Measurements from ENCODE around the gene ITLN1. TPM values are rescaled to one million over a fixed set of nuclear protein-coding genes. Genes with fewer than 3 reads are reported as not detected.

The ITLN1 gene
- total and polyA plus RNA-seq, 2 experiments from 2014 or later: 9.0 to 34.9 TPM

DNA sequence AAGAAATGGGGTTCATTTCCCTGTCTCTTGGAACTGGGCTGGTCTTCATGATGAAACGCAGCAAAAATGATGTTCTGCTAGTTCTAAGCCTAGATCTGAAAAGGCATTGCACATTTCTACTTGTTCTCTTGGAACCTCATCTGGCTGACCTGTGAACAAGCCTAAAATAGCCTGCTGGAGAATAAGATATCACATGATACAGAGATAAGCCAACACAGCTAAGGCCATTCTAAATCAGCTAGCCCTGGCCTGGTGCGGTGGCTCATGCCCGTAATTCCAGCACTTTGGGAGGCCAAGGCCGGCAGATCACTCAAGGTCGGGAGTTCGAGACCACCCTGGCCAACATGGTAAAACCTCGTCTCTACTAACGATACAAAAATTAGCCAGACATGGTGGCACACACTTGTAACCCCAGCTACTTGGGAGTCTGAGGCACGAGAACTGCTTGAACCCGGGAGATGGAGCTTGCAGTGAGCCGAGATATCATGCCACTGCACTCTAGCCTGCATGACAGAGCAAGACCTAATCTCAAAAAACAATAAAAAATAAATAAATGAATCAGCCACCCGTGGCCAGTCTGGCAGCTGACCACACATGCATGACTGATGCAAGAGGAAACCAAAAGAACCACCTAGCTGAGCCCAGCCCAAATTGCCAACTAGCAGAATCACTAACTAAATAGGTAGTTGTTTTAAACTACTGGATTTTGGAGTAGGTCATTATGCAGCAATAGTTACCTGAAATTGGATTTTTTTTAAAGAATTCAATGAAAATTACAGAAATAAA lies 40.3 kb downstream of the ITLN1 start:
- TF ChIP-seq, protein P1, sequence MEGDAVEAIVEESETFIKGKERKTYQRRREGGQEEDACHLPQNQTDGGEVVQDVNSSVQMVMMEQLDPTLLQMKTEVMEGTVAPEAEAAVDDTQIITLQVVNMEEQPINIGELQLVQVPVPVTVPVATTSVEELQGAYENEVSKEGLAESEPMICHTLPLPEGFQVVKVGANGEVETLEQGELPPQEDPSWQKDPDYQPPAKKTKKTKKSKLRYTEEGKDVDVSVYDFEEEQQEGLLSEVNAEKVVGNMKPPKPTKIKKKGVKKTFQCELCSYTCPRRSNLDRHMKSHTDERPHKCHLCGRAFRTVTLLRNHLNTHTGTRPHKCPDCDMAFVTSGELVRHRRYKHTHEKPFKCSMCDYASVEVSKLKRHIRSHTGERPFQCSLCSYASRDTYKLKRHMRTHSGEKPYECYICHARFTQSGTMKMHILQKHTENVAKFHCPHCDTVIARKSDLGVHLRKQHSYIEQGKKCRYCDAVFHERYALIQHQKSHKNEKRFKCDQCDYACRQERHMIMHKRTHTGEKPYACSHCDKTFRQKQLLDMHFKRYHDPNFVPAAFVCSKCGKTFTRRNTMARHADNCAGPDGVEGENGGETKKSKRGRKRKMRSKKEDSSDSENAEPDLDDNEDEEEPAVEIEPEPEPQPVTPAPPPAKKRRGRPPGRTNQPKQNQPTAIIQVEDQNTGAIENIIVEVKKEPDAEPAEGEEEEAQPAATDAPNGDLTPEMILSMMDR (IDR thresholded peaks at IDR 0.05; ENCODE audit: poor library complexity): no peak
- no peak for TF ChIP-seq EZH2 (IDR thresholded peaks at IDR 0.05; ENCODE audit: borderline replicate concordance)
- TF ChIP-seq EZH2phosphoT487 (IDR thresholded peaks at IDR 0.05; ENCODE audit: low read depth, severe bottlenecking, unreplicated experiment): no peak
- Histone ChIP-seq H3K9me2 (replicated peaks; ENCODE audit: insufficient read depth) (no peaks in the 10 kb centered on the region), H3K36me3 (replicated peaks; ENCODE audit: insufficient read depth, low read depth) (no peaks in the 10 kb centered on the region), H3K9me3 (ENCODE audit: low read depth) (no peaks in the 10 kb centered on the region), H2AFZ (no peak overlapping the region), H3K4me1 (ENCODE audit: insufficient read depth) (no peaks in the 10 kb centered on the region), H3K4me3 (no peak overlapping the region), H3K27ac (no peak overlapping the region), H3K4me2 (no peak overlapping the region), H4K20me1 (ENCODE audit: insufficient read depth, poor library complexity, severe bottlenecking) (no peaks in the 10 kb centered on the region), H3K79me2 (no peaks in the 10 kb centered on the region), H3K27me3 (no peaks in the 10 kb centered on the region)
- no peak for DNase-seq (ENCODE audit: low spot score)
- 91% methylated on average over 12 of the region's 12 CpGs for WGBS (ENCODE audit: low lambda C conversion rate, missing lambda C conversion rate)

DNA sequence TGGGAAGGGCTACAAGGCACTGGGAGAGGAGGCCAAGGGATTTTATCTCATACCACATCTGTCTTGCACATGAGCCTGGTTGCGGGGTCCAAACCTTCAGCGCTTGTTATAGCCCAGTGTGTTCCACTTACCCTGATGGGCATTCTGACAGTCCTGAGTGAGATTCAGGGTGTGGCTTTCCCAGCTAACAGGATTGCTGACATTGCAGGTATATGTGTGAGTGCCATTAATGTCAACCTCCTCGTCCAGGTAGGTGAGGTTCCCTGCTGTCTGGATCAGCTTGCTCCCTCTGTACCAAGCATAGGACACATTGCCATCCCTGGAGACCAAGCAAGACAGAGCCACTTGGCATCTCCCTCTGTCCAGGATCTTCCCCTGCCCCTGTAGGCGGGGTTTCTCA lies 43.9 kb downstream of the ITLN1 start:
- Histone ChIP-seq H3K27me3 (no peaks in the 10 kb centered on the region), H3K9me3 (ENCODE audit: low read depth) (no peaks in the 10 kb centered on the region), H2AFZ (no peak overlapping the region), H3K4me3 (no peak overlapping the region), H3K4me2 (no peak overlapping the region), H3K27ac (no peak overlapping the region), H3K4me1 (ENCODE audit: insufficient read depth) (peaks cover 5% of the 10 kb centered on the region), H3K36me3 (replicated peaks; ENCODE audit: insufficient read depth, low read depth) (no peaks in the 10 kb centered on the region), H3K79me2 (no peaks in the 10 kb centered on the region), H3K9me2 (replicated peaks; ENCODE audit: insufficient read depth) (no peaks in the 10 kb centered on the region), H4K20me1 (ENCODE audit: insufficient read depth, poor library complexity, severe bottlenecking) (no peaks in the 10 kb centered on the region)
- DNase-seq (ENCODE audit: low spot score): no peak
- WGBS (ENCODE audit: low lambda C conversion rate, missing lambda C conversion rate): 89% methylated on average over 4 of the region's 4 CpGs
- TF ChIP-seq EZH2 (IDR thresholded peaks at IDR 0.05; ENCODE audit: borderline replicate concordance): no peak
- TF ChIP-seq EZH2phosphoT487 (IDR thresholded peaks at IDR 0.05; ENCODE audit: low read depth, severe bottlenecking, unreplicated experiment): no peak
- TF ChIP-seq, protein P1 (IDR thresholded peaks at IDR 0.05; ENCODE audit: poor library complexity): no peak

DNA sequence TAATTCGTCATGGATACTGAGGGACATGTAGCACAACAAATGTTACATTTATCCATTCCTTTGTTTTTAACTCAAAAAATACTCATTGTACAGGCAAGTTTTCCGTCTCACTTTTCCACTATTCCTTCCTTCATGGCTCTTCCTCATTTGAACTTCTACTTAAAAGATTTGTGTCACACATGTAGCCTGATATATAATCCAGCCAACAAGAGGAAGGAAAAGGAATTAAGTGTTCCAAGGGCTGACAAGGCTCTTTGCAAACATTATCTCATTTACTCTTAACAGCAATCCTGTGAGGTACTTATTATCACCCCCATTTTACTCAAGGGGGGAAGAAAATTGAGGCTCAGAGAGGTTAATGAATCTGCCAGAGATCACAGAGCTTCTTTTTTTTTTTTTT lies 45.2 kb downstream of the ITLN1 start:
- no peak for DNase-seq (ENCODE audit: low spot score)
- WGBS (ENCODE audit: low lambda C conversion rate, missing lambda C conversion rate): 82% methylated on average over 2 of the region's 2 CpGs
- Histone ChIP-seq H3K79me2 (no peaks in the 10 kb centered on the region), H3K27me3 (no peaks in the 10 kb centered on the region), H2AFZ (no peak overlapping the region), H3K4me2 (no peak overlapping the region), H3K4me3 (no peak overlapping the region), H3K27ac (no peak overlapping the region), H3K36me3 (replicated peaks; ENCODE audit: insufficient read depth, low read depth) (no peaks in the 10 kb centered on the region), H4K20me1 (ENCODE audit: insufficient read depth, poor library complexity, severe bottlenecking) (no peaks in the 10 kb centered on the region), H3K9me2 (replicated peaks; ENCODE audit: insufficient read depth) (no peaks in the 10 kb centered on the region), H3K9me3 (ENCODE audit: low read depth) (no peaks in the 10 kb centered on the region), H3K4me1 (ENCODE audit: insufficient read depth) (peaks cover 5% of the 10 kb centered on the region)
- TF ChIP-seq, protein P1 (IDR thresholded peaks at IDR 0.05; ENCODE audit: poor library complexity): no peak
- TF ChIP-seq EZH2 (IDR thresholded peaks at IDR 0.05; ENCODE audit: borderline replicate concordance) (no peak), EZH2phosphoT487 (IDR thresholded peaks at IDR 0.05; ENCODE audit: low read depth, severe bottlenecking, unreplicated experiment) (no peak)

Measured in hepatocyte (in vitro differentiated cells).